ENCODE measurements around the gene TMEM209. TPM values are rescaled to one million over a fixed set of nuclear protein-coding genes. Genes with fewer than 3 reads are reported as not detected.
"Not testable (repeated sequence)": the region's sequence is repeated elsewhere in the genome, so short reads cannot be mapped to it uniquely, and the experiment has no call there.

Gene TMEM209
- 1 to 10 TPM; 3.9 to 7.6 (median 6.0) TPM for polyA plus RNA-seq

- H3K27ac ChIP-seq (ENCODE audit: low read depth, low read length): peak within 1 kb of the TSS; percentile 41
- 7 to 9% (median 8%) methylated on average over 44 of the region's 44 CpGs for WGBS, 3 donors
Observed at GRCh38 chr7:130205084-130205947, at the start of gene TMEM209. TMEM209 (minus strand) TSS chr7:130205406; CDS start chr7:130205375, 31 bp downstream.

- 60 to 81% (median 80%) methylated on average over 6 of the region's 6 CpGs for WGBS, 3 donors
Observed at GRCh38 chr7:130254555-130254954, 49.3 kb upstream of the TMEM209 start.

GRCh38 chr7:130249626-130250025, 44.4 kb upstream of the TMEM209 start:
- not testable (repeated sequence) for H3K27ac ChIP-seq (ENCODE audit: low read depth, low read length)
- WGBS, 3 donors: 76 to 88% (median 88%) methylated on average over 3 of the region's 3 CpGs

More at GRCh38 chr7:130254555-130254954, 49.3 kb upstream of the TMEM209 start:
- H3K27ac ChIP-seq (ENCODE audit: low read depth, low read length): no peak overlapping the region

- 97 to 98% (median 97%) methylated on average over 5 of the region's 5 CpGs for WGBS, 3 donors
- H3K27ac ChIP-seq (ENCODE audit: low read depth, low read length): not testable (repeated sequence)
Observed at GRCh38 chr7:130248842-130249241, 43.6 kb upstream of the TMEM209 start.

- H3K27ac ChIP-seq (ENCODE audit: low read depth, low read length): not testable (repeated sequence)
Observed at GRCh38 chr7:130246491-130246890, 41.3 kb upstream of the TMEM209 start.

GRCh38 chr7:130243486-130243885, 38.3 kb upstream of the TMEM209 start:
- 24 to 36% (median 28%) methylated on average over 1 of the region's 1 CpG for WGBS, 3 donors
- H3K27ac ChIP-seq (ENCODE audit: low read depth, low read length): not testable (repeated sequence)

More at GRCh38 chr7:130246491-130246890, 41.3 kb upstream of the TMEM209 start:
- WGBS, 3 donors: 89 to 97% (median 92%) methylated on average over 1 of the region's 1 CpG

- H3K27ac ChIP-seq (ENCODE audit: low read depth, low read length): no peak overlapping the region
- WGBS, 3 donors: 30 to 44% (median 41%) methylated on average over 5 of the region's 5 CpGs
Observed at GRCh38 chr7:130242198-130243014, 37.2 kb upstream of the TMEM209 start.

GRCh38 chr7:130240240-130240639, 35.0 kb upstream of the TMEM209 start:
- WGBS, 3 donors: 95 to 100% (median 100%) methylated on average over 1 of the region's 1 CpG

GRCh38 chr7:130236361-130236760, 31.2 kb upstream of the TMEM209 start:
- not testable (repeated sequence) for H3K27ac ChIP-seq (ENCODE audit: low read depth, low read length)
- 75 to 93% (median 86%) methylated on average over 4 of the region's 4 CpGs for WGBS, 3 donors

More at GRCh38 chr7:130240240-130240639, 35.0 kb upstream of the TMEM209 start:
- H3K27ac ChIP-seq (ENCODE audit: low read depth, low read length): no peak overlapping the region

GRCh38 chr7:130234078-130234477, 28.9 kb upstream of the TMEM209 start:
- no peak overlapping the region for H3K27ac ChIP-seq (ENCODE audit: low read depth, low read length)
- 78 to 95% (median 88%) methylated on average over 2 of the region's 2 CpGs for WGBS, 3 donors

- no peak overlapping the region for H3K27ac ChIP-seq (ENCODE audit: low read depth, low read length)
- 83 to 88% (median 87%) methylated on average over 2 of the region's 2 CpGs for WGBS, 3 donors
Observed at GRCh38 chr7:130232209-130232608, 27.0 kb upstream of the TMEM209 start.

GRCh38 chr7:130231792-130232191, 26.6 kb upstream of the TMEM209 start:
- WGBS, 3 donors: 77 to 79% (median 79%) methylated on average over 6 of the region's 6 CpGs
- no peak overlapping the region for H3K27ac ChIP-seq (ENCODE audit: low read depth, low read length)

- not testable (repeated sequence) for H3K27ac ChIP-seq (ENCODE audit: low read depth, low read length)
- WGBS, 3 donors: 91 to 94% (median 94%) methylated on average over 10 to 28 of the region's 28 CpGs
Observed at GRCh38 chr7:130229981-130230380, 24.8 kb upstream of the TMEM209 start.

GRCh38 chr7:130228840-130229502, 23.8 kb upstream of the TMEM209 start:
- WGBS, 3 donors: 77 to 94% (median 80%) methylated on average over 7 of the region's 7 CpGs
- no peak overlapping the region for H3K27ac ChIP-seq (ENCODE audit: low read depth, low read length)

- H3K27ac ChIP-seq (ENCODE audit: low read depth, low read length): no peak overlapping the region
- 59 to 66% (median 63%) methylated on average over 1 of the region's 1 CpG for WGBS, 3 donors
Observed at GRCh38 chr7:130227883-130228575, 22.8 kb upstream of the TMEM209 start.

GRCh38 chr7:130226333-130226732, 21.1 kb upstream of the TMEM209 start:
- WGBS, 3 donors: 96 to 100% (median 96%) methylated on average over 1 of the region's 1 CpG
- H3K27ac ChIP-seq (ENCODE audit: low read depth, low read length): no peak overlapping the region

GRCh38 chr7:130224923-130225322, 19.7 kb upstream of the TMEM209 start:
- not testable (repeated sequence) for H3K27ac ChIP-seq (ENCODE audit: low read depth, low read length)
- WGBS, 3 donors: 65 to 68% (median 66%) methylated on average over 3 of the region's 3 CpGs

- 90 to 98% (median 91%) methylated on average over 5 of the region's 5 CpGs for WGBS, 3 donors
- no peak overlapping the region for H3K27ac ChIP-seq (ENCODE audit: low read depth, low read length)
Observed at GRCh38 chr7:130224210-130224609, 19.0 kb upstream of the TMEM209 start.

Measured in adipose tissue (tissue), 3 donors.